HepG2 (cell line): Measurements from ENCODE around the gene TTC6. TPM values are rescaled to one million over a fixed set of nuclear protein-coding genes. Genes with fewer than 3 reads are reported as not detected.

ENCODE experiments used
- SMARCC2 ChIP-seq: fragments of 450-650 bp; IDR thresholded peaks from 2 replicates; pipeline ENCODE4 v1.6.1; 2017; ENCODE audit warnings: antibody characterized with exemption, mild to moderate bottlenecking
- TRIM24 ChIP-seq: sonication (generic); formaldehyde crosslinking; IDR thresholded peaks from 2 replicates; pipeline ENCODE4 v1.8.0; 2022; ENCODE audit warnings: mild to moderate bottlenecking, missing genetic modification reagents
- ZNF572 ChIP-seq: sonication (generic); formaldehyde crosslinking; IDR thresholded peaks from 2 replicates; pipeline ENCODE4 v1.5.1; 2020; ENCODE audit warnings: mild to moderate bottlenecking, missing genetic modification reagents
- ZNF598 ChIP-seq: sonication (generic); formaldehyde crosslinking; IDR thresholded peaks from 2 replicates; pipeline ENCODE4 v1.5.1; 2020; ENCODE audit warnings: mild to moderate bottlenecking, missing genetic modification reagents, borderline replicate concordance
- ZNF747 ChIP-seq: sonication (generic); formaldehyde crosslinking; IDR thresholded peaks from 2 replicates; pipeline ENCODE4 v1.8.1; 2023; ENCODE audit warnings: missing genetic modification reagents, mild to moderate bottlenecking, borderline replicate concordance
- polyA plus RNA-seq, 8 experiments: library from polyadenylated mRNA; depleted of rRNA in 3 of 8; stranded (reverse) in 7 of 8; unstranded in 1 of 8; fragments of >200 nt; fragmentation: Illumina TruSeq in 4 of 8; extraction: Trizol in 4 of 8; gene quantifications; 2 replicates each; pipeline versions ENCODE4 v1.2.1 to v1.2.3, GENCODE V29; 2011 to 2016; ENCODE audit warnings: low read depth in 4 of 8, missing spikeins in 1 of 8, mixed read lengths in 1 of 8; ENCODE audit not compliant: insufficient read depth in 1 of 8
- total RNA-seq, 5 experiments: library from RNA; depleted of rRNA; stranded (reverse); fragments of >200 nt; fragmentation: Illumina TruSeq; extraction: Trizol; gene quantifications; 2 replicates each; pipeline ENCODE4 v1.2.3, GENCODE V29; 2016; ENCODE audit warnings: low read depth in 1 of 5
- TF ChIP-seq, protein P1 (sequence below): sonication (generic); formaldehyde crosslinking; IDR thresholded peaks from 2 replicates; pipeline ENCODE4 v1.8.1; 2023; ENCODE audit warnings: mild to moderate bottlenecking, inconsistent platforms, moderate library complexity, missing genetic modification reagents, borderline replicate concordance
- TF ChIP-seq, protein P2 (sequence below): IDR thresholded peaks from 2 replicates; pipeline ENCODE4 v1.6.1; 2016; ENCODE audit warnings: low read depth, missing genetic modification reagents, missing compliant biosample characterization
- TF ChIP-seq, protein P3 (sequence below): sonication (generic); formaldehyde crosslinking; IDR thresholded peaks from 2 replicates; pipeline ENCODE4 v1.4.0; 2020; ENCODE audit warnings: missing genetic modification reagents
- TF ChIP-seq, protein P4 (sequence below), 2 experiments: IDR thresholded peaks; 2 replicates each; pipeline ENCODE4 v1.6.1; 2011 to 2012; ENCODE audit warnings: low read length in 2 of 2, borderline replicate concordance in 1 of 2, low read depth in 1 of 2, mild to moderate bottlenecking in 1 of 2, moderate library complexity in 1 of 2

Gene TTC6
- total and polyA plus RNA-seq, 2 of the 13 experiments (the other 11 are each of a cell fraction or from before 2014, with no cell fraction given) = 9.3 to 27.4 TPM

DNA sequence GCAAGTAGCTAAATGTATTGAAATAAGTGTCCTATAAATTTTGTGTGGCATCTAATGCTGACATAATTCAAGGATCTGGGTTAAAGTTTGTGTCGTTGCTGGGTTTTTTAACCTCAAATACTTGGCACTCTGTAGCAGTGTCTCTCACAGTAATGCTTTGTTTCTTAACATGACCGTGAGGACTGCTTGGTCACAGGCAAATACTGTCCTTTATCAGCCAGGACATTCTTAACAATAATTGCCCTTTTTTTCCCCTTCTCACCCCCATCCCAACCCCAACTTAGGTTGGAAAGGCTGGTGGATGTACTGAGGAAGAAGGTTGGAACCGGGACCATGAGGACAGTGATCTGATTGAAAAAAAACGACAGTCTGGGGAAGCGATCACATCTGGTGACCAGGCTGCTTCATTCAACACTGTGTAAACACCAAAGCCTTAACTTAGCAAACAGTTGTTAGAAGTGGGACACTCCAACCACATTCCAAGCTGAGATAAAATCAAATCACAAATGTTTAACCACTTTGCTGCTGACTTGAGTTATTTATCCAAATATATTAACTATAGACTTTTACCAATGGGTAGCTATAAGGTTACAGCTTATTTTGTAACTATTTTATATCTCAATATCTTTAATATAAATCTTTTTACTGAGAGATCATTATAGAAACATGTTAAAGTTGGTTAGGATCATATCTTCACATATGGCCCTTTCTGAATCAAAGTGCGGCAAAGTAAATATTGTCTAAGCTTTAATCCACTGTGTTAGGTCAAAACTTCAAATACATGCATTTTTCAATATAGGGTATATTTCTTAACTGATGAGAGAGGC lies 48.6 kb upstream of the TTC6 start (continued):
- no peak for TF ChIP-seq ZNF572 (CRISPR knock-in tag)
- peak; percentile 81; the same call in 1 of the 2 replicates for TF ChIP-seq ZNF747 (CRISPR knock-in tag)
- TF ChIP-seq, protein P1, sequence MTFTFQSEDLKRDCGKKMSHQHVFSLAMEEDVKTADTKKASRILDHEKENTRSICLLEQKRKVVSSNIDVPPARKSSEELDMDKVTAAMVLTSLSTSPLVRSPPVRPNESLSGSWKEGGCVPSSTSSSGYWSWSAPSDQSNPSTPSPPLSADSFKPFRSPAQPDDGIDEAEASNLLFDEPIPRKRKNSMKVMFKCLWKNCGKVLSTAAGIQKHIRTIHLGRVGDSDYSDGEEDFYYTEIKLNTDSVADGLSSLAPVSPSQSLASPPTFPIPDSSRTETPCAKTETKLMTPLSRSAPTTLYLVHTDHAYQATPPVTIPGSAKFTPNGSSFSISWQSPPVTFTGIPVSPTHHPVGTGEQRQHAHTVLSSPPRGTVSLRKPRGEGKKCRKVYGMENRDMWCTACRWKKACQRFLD (CRISPR knock-in tag) = no peak
- TF ChIP-seq, protein P2, sequence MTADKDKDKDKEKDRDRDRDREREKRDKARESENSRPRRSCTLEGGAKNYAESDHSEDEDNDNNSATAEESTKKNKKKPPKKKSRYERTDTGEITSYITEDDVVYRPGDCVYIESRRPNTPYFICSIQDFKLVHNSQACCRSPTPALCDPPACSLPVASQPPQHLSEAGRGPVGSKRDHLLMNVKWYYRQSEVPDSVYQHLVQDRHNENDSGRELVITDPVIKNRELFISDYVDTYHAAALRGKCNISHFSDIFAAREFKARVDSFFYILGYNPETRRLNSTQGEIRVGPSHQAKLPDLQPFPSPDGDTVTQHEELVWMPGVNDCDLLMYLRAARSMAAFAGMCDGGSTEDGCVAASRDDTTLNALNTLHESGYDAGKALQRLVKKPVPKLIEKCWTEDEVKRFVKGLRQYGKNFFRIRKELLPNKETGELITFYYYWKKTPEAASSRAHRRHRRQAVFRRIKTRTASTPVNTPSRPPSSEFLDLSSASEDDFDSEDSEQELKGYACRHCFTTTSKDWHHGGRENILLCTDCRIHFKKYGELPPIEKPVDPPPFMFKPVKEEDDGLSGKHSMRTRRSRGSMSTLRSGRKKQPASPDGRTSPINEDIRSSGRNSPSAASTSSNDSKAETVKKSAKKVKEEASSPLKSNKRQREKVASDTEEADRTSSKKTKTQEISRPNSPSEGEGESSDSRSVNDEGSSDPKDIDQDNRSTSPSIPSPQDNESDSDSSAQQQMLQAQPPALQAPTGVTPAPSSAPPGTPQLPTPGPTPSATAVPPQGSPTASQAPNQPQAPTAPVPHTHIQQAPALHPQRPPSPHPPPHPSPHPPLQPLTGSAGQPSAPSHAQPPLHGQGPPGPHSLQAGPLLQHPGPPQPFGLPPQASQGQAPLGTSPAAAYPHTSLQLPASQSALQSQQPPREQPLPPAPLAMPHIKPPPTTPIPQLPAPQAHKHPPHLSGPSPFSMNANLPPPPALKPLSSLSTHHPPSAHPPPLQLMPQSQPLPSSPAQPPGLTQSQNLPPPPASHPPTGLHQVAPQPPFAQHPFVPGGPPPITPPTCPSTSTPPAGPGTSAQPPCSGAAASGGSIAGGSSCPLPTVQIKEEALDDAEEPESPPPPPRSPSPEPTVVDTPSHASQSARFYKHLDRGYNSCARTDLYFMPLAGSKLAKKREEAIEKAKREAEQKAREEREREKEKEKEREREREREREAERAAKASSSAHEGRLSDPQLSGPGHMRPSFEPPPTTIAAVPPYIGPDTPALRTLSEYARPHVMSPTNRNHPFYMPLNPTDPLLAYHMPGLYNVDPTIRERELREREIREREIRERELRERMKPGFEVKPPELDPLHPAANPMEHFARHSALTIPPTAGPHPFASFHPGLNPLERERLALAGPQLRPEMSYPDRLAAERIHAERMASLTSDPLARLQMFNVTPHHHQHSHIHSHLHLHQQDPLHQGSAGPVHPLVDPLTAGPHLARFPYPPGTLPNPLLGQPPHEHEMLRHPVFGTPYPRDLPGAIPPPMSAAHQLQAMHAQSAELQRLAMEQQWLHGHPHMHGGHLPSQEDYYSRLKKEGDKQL = peak; percentile 100
- TF ChIP-seq ZNF598 (CRISPR knock-in tag) = no peak; the same call in 1 of the 2 replicates
- TF ChIP-seq, protein P3, sequence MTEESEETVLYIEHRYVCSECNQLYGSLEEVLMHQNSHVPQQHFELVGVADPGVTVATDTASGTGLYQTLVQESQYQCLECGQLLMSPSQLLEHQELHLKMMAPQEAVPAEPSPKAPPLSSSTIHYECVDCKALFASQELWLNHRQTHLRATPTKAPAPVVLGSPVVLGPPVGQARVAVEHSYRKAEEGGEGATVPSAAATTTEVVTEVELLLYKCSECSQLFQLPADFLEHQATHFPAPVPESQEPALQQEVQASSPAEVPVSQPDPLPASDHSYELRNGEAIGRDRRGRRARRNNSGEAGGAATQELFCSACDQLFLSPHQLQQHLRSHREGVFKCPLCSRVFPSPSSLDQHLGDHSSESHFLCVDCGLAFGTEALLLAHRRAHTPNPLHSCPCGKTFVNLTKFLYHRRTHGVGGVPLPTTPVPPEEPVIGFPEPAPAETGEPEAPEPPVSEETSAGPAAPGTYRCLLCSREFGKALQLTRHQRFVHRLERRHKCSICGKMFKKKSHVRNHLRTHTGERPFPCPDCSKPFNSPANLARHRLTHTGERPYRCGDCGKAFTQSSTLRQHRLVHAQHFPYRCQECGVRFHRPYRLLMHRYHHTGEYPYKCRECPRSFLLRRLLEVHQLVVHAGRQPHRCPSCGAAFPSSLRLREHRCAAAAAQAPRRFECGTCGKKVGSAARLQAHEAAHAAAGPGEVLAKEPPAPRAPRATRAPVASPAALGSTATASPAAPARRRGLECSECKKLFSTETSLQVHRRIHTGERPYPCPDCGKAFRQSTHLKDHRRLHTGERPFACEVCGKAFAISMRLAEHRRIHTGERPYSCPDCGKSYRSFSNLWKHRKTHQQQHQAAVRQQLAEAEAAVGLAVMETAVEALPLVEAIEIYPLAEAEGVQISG (CRISPR knock-in tag) = no peak; the same call in 1 of the 2 replicates
- no peak; the same call in 1 of the 2 replicates for TF ChIP-seq TRIM24
- no peak for TF ChIP-seq SMARCC2
- TF ChIP-seq, protein P4, sequence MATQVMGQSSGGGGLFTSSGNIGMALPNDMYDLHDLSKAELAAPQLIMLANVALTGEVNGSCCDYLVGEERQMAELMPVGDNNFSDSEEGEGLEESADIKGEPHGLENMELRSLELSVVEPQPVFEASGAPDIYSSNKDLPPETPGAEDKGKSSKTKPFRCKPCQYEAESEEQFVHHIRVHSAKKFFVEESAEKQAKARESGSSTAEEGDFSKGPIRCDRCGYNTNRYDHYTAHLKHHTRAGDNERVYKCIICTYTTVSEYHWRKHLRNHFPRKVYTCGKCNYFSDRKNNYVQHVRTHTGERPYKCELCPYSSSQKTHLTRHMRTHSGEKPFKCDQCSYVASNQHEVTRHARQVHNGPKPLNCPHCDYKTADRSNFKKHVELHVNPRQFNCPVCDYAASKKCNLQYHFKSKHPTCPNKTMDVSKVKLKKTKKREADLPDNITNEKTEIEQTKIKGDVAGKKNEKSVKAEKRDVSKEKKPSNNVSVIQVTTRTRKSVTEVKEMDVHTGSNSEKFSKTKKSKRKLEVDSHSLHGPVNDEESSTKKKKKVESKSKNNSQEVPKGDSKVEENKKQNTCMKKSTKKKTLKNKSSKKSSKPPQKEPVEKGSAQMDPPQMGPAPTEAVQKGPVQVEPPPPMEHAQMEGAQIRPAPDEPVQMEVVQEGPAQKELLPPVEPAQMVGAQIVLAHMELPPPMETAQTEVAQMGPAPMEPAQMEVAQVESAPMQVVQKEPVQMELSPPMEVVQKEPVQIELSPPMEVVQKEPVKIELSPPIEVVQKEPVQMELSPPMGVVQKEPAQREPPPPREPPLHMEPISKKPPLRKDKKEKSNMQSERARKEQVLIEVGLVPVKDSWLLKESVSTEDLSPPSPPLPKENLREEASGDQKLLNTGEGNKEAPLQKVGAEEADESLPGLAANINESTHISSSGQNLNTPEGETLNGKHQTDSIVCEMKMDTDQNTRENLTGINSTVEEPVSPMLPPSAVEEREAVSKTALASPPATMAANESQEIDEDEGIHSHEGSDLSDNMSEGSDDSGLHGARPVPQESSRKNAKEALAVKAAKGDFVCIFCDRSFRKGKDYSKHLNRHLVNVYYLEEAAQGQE (IDR thresholded peaks at IDR 0.05; ENCODE audit: borderline replicate concordance in 1 of 2, low read depth in 1 of 2, low read length in 2 of 2) = peak in 1 of 2 experiments; percentile 83; a peak in 2 of 4 replicates
